Islet of Langerhans (tissue), 1 donor: ENCODE measurements around the gene LRRC72.
"Not testable (repeated sequence)": the region's sequence is repeated elsewhere in the genome, so short reads cannot be mapped to it uniquely, and the experiment has no call there.

ENCODE experiments used
- FAIRE-seq: peaks from one replicate; lab custom pipeline; 2011; peaks lifted over from hg19 to GRCh38; lab: Jason Lieb, UNC

LRRC72 gene

DNA sequence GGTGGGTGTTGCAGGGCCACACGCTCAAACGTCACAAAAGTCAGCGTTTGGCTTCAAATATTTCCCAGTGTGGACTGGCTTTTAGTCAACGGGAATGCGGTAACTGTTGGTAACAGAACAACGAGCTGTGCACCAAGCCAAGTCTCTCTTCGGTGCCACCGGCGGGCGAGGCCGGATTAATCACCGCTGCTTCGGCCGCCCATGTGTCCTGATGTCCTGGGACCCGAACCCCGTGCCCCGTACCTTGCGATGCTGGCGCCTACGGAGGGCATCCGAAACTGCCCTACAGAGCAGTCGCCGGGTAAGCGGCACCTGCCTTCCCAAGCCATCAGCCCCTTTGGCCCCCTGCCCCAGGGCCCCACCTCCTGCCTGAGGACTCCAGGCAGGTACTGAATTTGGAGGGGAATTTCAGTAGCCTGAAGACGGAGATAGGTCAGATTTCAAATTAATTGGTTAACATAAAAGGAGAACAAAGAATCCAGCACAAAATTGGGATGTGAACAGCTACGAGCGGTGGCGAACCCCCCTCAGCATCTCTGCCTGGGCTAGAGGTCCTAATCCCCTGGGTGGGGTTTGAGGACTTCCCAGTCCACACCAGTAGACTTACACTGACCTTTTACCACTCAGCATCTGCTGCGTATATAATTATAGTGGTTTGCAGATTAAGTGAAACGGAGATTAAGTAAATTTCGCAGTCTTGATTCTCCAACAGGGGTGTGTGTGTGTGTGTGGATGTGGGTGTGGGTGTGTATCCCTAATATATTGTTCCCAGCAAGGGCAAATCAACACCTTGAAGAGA is at the start of gene LRRC72:
LRRC72 (plus strand) TSS at position 84 of the 799 bp plus-strand sequence; CDS start at position 212, 128 bp downstream.
- no peak for FAIRE-seq

DNA sequence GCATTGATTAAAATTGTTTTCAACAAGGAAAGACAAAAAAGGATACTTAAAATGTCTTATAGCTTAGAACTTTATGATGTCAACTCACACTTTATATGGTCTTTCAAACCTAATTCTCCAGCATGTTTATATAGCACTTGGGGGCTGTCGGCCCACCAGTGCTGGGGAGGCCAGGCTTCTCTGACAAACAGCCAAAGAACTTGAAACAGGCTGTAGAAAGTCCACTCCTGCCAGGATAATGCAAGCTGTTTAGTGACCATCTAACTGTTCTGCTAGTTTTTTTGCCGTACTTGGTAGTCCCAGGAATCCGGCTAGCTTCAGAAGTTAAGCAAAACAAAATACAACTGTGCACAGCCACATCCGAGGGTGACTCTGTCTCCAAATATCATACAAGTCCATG is 47.5 kb upstream of the LRRC72 start:
- no peak for FAIRE-seq

DNA sequence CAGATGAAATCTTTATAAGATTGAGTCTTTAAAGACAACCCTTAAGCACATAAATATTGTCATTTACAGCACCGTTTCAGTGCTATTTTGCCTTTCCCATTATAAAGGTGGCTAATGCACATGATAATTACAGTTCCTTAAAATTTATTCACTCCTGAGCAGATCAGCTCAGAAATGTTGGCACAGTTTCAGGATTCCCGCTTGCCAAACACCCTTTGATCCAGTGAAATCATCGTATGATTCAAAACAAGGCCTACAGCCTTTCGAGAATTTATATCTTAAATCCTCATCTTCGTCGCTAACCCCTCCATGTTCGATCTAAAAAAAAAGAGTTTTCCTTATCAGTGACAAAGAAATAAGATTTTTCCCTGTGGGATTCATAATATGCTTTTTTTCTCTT is 47.0 kb upstream of the LRRC72 start:
- FAIRE-seq, result no peak

DNA sequence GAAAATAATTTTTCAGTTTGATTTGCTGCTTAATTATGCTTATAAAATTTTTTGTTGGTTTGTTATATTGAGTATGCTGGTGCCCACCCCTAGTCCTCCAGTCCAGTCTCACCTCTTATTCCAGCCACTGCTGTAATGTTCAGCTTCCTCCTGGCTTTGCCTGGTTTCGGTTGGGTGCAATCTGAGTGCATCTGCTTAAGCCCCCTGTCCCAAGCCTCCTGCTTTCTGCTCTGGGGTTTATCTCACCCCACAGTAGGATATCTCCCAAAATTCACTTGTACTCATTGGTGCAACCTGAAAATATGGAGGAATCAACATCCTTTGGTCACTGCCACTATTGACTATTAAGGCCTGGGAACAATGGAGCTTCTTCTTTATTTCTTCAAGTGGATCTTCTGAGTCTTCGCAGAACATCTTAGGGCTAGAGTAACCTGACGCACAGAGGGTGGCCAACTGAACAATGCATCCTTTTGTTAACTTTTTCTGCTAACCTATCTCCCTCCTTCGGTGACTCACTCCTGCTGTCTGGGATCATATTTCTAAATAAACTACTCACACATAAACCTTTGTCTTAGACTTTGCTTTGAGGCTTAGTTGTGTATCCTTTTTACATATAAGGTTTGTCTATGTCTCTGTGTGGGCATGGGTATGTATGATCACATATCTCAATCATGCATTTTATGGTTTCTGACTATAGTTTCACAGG is 42.0 kb upstream of the LRRC72 start:
- no peak for FAIRE-seq

DNA sequence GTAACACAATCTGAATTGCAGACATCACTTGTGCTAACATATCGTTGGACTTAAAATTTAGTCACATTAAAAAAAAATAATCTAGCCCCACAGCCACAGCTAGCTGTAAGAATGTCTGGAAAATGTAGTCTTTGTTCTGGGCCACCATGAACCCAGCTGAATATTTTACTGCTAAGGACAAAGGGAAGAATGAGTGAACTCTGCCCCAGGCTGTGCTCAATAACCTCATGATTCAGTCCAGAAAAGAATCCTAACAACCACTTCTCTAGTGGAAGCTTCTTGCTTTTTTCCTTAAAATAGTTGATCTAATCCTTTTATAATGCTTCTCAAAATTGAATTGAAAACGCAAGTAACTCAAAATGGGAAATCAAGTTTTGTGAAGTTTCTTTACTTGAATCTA is 35.5 kb upstream of the LRRC72 start:
- no peak for FAIRE-seq

DNA sequence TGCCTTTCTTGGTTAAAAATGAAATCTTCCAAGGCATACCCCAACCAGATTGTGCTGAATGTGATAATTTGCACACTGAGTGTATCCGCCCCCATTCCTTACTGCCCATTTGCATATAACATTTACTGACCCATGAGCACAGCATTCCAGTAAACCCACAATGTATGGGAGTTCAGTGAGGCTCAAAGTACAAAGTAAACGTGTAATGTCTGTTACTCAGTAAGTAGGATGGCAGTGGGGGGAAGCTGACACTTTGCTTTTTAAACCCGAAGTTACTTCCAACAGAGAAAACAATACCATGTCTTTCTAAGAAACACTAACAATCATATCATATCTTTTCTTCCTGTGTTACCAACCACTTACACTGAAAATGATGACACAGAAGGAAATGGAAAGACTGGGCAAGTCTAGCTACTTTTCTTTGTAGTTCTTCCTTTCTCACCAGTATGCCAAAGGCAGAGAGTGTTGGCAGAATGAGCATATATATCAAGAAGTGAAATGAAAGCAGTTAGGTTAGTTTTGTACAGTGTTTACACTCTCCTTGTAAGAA is 34.0 kb upstream of the LRRC72 start:
- no peak for FAIRE-seq

DNA sequence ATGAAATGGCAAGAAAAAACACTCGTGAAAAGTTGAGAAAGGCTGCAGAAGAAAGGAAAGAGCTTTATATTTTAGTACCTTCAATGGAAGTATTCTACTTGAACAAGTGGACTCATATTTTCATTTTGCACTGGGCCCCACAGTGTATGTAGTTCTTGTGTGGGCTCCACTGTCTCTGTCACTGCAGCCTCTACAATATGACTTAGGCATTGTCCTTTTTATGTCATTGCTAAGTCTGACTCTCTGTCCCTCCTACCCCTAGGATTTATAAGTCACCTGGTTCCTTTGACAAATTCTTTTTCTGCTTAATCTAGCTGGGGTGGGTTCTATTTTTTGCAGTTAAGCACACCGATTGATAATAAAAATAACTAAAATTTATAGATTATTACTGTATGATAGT is 33.4 kb upstream of the LRRC72 start:
- no peak for FAIRE-seq

DNA sequence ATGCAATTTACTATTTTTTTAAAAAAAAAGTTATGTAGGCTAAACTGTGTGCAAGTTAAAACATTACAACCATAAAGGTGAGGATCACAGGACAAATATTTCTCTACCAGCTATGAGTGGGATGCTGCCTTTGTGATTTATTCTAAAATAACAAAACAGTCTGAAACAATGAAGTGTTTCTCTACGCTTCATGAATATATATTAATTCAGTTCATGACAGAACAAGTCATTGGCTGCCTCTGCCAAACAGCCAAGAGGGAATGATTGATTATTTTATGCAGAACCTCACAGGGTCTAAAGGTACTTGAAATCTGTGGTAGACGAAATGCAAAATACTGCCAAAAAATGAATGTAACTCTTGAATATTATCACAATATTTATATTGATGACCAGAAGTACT is 32.1 kb upstream of the LRRC72 start:
- FAIRE-seq, result no peak

DNA sequence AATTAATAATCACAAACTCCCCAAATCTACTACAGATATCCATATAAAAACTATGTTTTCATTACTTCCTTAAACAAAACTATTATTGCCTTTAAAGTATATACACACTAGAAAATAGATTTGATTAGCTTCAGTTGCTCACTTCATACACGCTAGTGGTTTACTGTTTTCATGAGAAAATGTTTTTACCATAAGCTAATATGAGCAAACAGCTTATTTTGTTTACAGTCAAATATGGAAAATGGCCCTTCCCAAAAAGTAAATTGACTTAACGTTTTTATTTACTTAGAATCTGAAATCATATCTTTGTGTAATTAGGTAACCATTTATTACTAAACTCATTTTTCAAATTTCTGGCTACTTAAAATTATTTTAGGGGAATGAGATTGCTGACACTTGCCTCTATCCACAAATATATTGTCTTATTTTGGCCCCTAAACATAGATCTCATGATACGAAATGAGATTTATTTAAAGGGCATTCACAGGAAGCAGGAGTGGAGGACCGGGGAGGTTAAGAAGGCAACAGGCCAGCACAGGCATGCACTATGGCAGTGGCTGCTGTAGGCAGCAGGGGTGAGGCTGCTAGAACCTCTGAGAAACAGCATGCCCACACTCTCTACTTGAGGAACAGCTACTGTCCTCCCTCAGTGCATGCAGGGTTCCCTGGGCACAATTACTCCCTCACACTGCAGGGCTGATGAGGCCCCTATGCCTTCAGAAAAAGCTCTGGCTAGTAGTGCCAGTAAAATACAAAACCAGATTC is 31.5 kb upstream of the LRRC72 start:
- no peak for FAIRE-seq

DNA sequence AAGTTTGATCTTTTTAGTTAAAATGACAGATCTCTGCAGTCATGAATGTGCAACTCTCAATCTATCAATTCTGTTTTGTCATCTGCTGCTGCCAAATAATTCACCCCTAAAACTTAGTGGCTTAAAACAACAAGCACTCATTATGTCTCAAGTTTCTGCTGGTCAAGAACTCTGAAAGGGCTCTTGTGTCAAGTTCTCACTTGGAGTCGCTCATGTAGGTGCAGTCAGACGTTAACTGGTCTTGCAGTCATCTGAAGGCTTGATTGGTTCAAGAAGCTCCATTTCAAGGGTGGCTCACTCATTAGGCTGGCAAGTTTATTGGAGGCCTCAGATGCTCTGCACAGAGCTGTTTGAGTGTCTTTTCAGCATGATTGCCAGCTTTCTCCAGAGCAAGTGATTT is 28.5 kb upstream of the LRRC72 start:
- no peak for FAIRE-seq

DNA sequence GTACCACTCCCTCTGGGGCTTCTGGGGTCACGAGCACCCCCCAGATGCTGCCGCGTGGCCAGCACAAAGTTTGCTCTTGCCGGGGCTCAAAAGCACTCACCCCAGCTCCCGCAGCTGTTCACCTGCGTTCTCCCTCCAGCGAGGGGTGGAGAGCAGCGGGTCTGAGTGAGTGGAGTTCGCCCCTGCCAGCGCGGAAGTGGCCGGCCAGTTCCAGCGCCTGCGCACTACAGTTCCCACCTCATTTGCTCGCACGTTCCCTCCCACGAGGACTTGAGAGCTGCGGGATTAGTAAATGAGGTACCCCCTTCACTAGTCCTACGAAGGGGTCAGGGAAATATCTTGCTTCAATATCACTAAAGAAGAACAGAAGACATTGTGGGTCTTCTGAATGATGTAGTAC is 24.3 kb upstream of the LRRC72 start:
- FAIRE-seq, result no peak

DNA sequence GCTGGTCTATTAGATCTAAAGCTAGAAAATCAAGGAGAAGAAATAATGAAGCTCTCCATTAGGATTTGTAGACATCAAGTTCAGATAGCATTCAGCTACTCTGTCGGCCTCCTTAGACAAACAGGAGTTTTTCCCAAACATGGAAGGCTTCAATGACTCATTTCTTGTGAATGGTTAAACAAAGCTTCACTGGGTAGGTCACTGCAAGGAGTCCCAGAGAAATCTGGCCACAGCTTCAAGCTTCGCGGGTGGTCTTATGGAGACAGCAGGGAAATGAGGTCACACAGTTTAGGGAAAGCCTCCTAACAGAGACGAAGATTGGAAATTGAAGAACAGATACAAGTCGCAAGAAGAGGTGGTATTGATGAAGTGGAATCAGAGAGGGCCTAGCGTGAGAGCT is 22.6 kb upstream of the LRRC72 start:
- FAIRE-seq, result no peak

DNA sequence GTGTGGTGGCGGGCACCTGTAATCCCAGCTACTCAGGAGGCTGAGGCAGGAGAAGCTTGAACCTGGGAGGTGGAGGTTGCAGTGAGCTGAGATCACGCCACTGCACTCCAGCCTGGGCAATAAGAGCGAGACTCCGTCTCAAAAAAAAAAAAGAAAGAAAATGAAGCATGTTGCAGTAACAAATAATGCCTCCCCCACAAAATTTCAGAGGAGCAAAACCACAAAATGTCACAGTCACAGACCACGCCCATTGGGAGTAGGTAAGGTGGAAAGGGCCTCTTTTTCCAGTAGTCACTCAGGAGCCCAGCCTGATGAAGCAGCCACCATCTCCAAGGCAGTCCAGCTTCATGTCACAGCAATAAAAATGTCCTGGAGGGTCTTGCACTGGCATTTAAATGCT is 20.2 kb upstream of the LRRC72 start:
- FAIRE-seq, result not testable (repeated sequence)

DNA sequence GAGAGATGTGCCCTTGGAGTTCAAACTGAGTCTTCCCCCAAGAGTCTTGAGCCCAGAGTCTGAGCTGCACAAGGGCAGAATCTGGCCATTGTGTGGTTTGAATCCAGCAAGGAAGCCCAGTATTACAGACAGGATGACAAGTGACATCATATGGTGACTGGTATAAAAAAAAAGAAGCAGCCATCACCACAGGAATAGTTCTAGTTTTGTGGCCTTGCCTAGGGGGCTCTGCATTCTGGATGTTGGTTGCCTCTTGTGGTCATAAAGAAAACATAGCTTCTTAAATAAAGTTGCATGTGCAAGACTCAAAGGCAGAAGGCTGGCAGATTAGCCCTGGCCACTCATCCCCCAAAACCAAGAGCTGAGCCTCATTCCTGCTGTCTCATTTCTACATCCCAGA is 16.8 kb upstream of the LRRC72 start:
- FAIRE-seq, result no peak

DNA sequence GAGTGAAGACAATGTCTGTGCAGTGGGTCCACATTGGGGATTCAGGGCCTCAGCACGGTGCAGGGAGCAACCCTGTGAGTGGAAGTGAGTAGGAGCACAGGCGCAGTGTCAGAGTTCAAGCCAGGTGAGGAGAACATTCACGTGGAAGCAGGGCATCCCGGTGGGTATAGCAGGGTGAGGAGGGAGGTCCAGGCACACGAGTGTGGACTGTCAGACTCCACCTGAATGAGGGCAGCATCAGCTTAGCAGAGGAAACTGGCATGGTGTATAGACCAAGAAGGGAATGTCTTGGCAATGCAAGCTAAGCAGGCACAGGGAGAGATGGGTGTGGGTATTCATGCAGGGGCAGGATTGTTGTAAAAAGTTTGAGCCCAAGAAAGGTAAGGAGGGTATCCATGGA is 15.3 kb upstream of the LRRC72 start:
- FAIRE-seq, result no peak

DNA sequence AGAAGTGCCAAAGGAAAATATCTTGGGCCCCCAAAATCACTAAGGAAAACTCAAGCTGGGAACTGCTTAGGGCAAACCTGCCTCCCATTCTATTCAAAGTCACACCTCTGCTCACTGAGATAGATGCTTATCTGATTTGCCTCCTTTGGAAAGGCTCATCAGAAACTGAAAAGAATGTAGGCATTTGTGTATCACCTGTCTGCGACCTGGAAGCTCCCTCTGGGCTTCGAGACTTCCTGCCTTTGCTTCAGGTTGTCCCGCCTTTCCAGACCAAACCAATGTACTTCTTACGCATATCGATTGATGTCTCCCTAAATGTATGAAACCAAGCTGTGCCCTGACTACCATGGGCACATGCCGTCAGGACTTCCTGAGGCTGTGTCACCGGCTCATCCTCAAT is 14.5 kb upstream of the LRRC72 start:
- no peak for FAIRE-seq

DNA sequence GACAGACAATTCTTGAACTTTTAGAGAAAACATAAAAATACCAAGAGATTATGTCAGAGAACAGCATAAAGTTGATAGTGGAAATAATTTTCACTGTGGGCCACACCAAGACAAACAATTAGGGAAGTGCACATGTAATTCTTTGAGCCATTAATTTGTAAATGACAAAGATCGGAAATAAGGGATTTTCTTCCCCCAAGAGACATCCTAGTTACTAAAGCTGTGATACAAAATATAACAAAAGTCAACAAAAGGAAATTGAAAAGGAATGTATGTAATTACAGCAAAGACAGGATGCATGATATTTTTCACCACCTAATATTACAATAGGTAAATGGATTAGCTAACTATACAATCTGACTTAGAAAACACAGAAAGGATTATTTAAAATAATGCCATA is 12.4 kb upstream of the LRRC72 start:
- FAIRE-seq, result no peak

DNA sequence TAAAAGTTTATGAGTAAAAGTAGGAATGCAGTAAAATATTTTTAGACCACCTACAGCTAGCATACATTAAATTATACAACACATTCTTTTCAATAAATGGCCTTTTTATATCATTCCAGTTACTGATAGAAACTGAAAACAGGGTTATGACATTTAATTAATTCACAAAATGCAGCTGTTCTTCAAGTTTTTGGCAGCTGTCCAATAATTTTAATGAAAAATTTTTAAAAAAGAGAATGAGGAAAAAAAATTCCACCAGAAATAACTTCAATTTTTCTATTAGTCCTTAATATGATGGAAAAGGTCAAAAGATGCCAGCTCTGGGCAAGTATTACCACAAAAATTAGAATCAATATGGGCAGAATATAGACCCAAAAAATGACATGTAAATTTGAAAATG is 11.9 kb upstream of the LRRC72 start:
- FAIRE-seq, result no peak

DNA sequence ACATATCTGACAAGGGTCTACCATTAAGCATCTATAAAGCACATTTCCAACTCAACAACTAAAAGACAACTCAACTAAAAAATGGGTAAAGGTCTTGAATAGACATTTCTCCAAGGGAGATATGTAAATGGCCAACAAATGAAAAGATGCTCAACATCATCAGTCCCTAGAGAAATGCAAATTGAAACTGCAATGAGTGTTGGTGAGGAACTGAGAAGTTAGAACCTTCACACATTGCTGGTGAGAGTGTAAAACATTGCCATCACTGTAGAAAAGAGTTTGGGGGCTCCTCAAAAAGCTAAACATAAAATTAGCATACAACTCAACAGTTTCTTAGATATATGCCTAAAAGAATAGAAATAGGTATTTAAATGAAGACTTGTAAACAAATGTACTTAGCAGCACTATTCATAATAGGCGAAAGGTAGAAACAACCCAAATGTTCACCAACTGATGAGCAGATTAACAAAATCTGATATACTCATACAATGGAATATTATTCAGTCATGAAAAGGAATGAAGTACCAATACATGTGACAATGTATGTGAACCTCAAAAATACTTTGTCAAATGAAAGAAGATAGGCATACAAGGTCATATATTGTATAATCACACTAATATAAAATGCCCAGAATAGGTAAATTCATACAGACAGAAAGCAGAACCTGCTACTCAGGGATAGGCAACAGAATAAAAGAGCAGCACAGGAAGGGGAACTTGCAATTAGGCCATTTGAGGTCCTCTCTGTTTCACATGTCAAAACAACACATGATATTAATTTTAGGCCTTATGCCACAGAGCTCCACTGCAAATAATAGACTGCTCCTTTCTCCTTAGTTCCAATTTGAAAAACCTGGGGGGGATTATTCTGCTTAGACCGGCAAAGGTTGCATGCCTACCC is 10.6 kb upstream of the LRRC72 start:
- no peak for FAIRE-seq

DNA sequence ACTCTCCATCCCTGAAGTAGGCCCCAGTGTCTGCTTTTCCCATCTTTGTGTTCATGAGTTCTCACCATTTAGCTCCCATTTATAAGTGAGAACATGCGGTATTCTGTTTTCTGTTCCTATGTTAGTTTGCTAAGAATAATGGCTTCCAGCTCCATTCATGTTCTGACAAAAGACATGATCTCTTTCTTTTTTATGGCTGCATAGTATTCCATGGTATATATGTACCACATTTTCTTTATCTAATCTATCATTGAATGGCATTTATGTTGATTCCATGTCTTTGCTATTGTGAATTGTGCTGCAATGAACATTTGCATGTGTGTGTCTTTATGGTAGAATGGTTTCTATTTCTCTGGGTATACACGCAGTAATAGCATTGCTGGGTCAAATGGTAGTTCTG is 6.6 kb upstream of the LRRC72 start:
- not testable (repeated sequence) for FAIRE-seq

DNA sequence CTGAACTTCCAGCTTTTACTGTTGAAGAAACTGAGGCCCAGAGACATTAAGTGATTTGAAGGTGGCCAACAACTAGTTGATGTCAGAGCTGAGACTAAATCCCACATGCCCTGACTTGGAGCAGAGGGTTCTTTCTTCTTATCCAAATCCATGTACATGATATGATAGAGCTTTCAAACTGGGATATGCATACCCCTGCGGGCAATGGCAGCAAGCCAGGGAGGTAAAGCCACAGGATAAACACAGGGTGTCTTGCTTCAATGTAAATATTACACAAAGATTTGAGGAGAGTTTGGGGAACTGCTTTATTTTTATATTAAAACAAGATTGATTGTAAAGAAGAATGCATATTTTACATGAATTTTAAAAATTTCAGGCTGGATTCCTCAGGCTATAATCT is 2.3 kb upstream of the LRRC72 start:
- no peak for FAIRE-seq

DNA sequence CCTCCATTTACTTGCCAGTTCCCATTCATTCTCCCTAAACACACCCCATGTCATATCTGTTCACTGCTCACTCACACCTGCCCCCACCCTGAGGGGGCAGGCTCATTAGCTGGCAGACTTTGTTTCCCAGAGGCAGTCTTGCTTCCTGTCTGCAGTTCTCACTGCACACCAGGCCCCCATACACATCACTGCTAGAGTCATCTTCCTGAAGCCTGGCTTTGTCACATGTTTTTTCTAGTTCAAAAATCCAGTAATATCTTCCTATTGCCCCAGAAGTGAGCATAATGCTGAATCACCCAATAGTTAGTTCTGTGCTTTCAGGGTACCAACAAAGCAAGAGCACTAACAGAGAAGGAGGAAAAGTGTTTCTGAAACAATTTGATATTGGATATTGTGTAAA is 1.9 kb downstream of the LRRC72 start:
- FAIRE-seq, result no peak
